ENCODE measurements around the gene GRK5. TPM values are rescaled to one million over a fixed set of nuclear protein-coding genes. Genes with fewer than 3 reads are reported as not detected.
A peak's percentile ranks its signal among the peaks of the same experiment; 100 is the strongest.

The GRK5 gene
- total RNA-seq, 2 donors from 2014 or later, result 7.8 to 12.4 TPM

DNA sequence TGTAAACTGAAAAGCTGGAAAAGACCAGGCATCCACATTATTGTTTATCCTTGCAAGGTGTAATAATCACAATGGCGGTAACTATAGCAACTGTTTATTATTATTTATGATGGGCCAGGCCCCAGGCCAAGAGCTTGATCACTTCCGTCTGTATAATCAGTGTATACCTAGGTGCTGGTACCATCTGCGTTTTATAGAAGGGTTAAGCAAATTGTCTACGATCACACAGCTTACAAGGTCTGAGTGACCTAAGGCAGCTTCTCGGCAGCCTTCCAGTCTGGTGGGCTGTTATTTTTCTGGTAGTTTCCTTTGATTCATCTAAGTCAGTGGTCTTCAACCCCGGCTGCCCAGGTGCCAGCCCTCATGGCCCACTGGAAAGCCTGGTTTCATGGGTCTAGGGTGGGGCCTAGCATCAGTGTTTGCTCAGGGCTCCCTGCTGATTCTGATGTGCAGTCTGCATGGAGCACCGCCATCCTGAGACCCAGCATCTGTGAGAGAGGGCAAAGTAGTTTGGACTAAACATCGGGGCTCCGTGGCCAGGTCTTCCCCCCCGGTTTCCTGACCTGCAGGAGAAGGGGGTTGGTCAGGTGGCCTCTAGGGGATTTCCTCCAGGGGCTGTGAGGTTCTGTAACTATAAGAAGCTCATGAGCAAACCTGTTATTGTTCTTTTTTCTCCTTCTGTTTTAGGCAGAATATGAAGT lies 188.8 kb downstream of the GRK5 start:
- ATAC-seq (peak; percentile 82), DNase-seq (no peak)
- intact Hi-C loops (cut with DNase I, micrococcal nuclease), result no loop called here

DNA sequence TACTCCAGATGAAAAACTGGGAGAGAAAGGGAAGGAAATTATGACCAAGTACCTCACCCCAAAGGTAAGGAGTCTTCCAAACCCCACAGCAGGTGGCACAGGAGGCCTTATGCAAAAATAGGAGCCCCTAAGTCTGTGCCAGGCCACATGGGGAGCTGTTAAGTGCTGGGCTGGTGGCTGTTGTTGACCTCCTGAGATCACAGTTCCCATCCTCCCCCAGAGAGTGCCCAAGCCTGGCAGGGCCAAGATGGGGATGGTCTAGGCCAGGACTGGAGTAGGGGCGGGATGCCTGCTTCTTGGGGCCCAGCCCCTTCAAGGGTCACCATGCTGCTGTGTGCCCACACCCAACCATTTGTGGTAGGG lies 189.3 kb downstream of the GRK5 start:
- intact Hi-C loops (cut with DNase I, micrococcal nuclease), result no loop called here
- DNase-seq, result no peak

GRCh38 chr10:119397416-119397815 lies 190.0 kb downstream of the GRK5 start:
- intact Hi-C loops (cut with DNase I, micrococcal nuclease), result no loop called here
- no peak for DNase-seq
- ATAC-seq, result no peak

More for the DNA sequence above, 189.3 kb downstream of the GRK5 start:
- no peak for ATAC-seq

GRCh38 chr10:119398996-119399395 lies 191.6 kb downstream of the GRK5 start:
- ATAC-seq (no peak), DNase-seq (no peak)
- intact Hi-C loops (cut with DNase I, micrococcal nuclease), result no loop called here

DNA sequence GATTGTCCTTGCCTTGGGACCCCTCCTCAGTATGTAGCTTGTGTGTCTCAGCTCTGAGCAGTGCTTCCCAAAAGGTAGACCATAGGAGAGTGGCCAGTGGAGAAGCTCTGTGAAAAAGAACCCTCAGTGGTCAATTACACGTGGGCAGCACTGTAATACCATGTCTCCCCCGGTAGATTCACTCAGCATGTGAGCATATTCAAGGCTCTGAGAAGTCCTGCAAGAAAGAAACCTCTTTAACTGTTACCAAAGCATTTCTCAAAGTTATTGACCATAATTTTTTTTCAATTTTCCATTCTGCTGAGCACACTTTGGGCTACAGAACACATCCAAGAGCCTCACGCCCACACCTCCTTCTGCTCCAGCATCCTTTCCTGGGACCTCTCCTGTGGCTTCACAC lies 192.1 kb downstream of the GRK5 start:
- ATAC-seq, result no peak
- intact Hi-C loops (cut with DNase I, micrococcal nuclease), result no loop called here
- DNase-seq, result no peak

DNA sequence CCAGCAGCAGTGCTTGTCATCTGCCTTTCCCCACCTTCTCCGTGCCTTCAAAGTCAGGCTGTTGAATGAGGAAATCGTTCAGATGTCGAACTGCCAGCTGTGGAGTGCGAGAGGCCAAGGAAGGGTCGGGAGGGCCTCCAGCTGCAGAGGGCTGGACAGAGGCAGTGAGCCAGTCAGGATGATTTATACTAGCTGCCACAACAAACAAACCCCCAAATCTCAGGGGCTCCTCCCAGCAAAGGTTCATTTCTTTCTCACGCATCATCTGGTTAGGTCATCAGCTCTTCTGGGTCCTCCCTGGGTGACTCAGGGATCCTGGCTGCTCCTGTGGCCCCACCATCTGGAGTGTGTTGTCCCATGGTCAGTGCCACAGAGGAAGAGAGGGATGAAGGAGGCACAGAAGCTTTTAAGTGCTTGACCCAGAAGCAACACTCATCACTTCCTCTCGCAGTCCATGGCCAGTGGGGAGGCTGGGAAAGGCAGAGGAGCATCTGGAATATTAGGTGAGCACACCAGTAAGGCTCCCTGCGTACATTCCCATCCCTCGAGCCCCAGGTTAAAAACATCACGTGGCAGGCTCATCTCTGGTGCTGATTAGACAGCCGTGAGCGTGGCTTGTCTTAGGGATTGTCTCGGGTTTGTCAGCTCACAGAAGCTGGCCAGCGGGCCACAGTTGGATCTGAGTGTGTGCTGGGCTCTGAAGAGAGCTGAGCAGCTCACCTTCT lies 194.5 kb downstream of the GRK5 start:
- intact Hi-C loops (cut with DNase I, micrococcal nuclease), result no loop called here
- DNase-seq (peak; percentile 26 to 54), ATAC-seq (peak; percentile 32)

- intact Hi-C loops (cut with DNase I, micrococcal nuclease), result no loop called here
- DNase-seq, result no peak
These were observed 196.6 kb downstream of the GRK5 start for GRCh38 chr10:119403921-119404320.

DNA sequence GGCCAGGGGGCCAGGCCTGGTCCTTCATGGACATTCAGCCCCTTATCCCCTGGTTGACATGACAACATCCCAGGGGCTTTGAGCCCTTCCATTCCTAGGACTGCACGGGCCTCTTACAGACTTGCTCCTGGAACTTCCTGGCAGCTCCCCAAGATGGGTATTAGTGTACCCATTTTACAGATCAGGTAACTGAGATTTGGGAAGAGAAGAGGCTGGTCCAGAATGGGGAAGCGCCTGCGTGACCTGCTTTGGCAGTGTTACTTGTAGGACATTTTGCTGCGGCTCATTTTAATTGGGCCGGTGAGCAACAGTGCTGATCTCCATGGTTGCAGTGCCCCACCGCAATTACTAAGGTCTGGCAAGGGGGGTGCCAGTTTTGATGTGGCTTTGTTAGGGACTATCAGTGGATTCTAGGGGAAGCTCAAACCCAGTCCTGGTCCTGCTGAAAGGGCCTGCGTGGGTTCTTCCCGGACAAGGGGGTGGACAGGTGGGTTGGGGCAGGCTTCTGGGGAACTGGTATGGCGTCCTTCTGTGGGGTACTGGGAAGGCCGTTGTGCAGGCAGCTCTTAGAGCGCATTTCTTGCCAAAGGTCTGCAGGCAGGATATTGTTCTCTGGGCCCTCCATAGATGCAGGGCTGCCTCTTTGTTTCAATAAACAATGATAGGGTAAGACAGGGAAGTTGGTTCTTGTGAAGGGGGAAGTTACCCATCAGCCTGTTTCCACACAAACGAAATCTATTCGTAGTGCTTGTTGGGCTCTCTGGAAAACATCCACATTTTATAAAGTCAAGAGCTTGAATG lies 197.5 kb downstream of the GRK5 start:
- intact Hi-C loops (cut with DNase I, micrococcal nuclease), result no loop called here
- no peak for DNase-seq
- no peak for ATAC-seq

More at GRCh38 chr10:119403921-119404320, 196.6 kb downstream of the GRK5 start:
- ATAC-seq, result no peak

DNA sequence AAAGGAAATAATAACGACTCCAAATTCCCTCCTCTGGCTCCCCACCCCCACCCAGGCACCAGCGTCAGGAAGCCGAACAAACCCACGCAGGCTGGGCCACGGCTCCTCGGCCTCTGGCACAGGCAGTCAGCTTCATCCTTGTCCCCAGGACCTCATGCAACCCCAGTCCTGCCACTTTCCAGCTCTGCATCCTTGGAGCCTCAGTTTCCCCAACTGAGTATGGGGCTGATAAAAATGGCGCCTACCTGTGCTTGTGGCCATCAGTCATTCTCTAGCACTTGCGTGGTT lies 198.1 kb downstream of the GRK5 start:
- ATAC-seq (no peak), DNase-seq (no peak)
- intact Hi-C loops (cut with DNase I, micrococcal nuclease), result no loop called here

DNA sequence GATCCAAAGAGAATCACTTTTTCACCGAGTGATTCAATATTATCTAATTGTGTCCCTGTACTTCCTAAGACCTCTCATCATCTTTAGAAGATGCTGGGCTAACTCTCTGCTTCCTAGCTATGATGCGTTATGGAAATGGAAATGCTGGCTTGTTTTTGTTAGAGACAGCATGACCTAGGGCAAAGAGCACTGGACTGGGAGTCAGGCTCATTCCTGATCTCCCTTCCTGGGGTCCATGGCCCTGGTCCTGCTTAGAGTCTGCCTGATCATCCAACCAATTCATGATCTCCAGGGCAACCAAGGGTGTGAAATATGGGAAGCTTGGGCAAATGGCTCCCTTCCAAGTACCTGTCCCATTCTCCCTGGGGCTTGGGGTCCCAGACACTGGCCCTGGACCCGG lies 198.8 kb downstream of the GRK5 start:
- no peak for ATAC-seq
- intact Hi-C loops (cut with DNase I, micrococcal nuclease), result no loop called here

DNA sequence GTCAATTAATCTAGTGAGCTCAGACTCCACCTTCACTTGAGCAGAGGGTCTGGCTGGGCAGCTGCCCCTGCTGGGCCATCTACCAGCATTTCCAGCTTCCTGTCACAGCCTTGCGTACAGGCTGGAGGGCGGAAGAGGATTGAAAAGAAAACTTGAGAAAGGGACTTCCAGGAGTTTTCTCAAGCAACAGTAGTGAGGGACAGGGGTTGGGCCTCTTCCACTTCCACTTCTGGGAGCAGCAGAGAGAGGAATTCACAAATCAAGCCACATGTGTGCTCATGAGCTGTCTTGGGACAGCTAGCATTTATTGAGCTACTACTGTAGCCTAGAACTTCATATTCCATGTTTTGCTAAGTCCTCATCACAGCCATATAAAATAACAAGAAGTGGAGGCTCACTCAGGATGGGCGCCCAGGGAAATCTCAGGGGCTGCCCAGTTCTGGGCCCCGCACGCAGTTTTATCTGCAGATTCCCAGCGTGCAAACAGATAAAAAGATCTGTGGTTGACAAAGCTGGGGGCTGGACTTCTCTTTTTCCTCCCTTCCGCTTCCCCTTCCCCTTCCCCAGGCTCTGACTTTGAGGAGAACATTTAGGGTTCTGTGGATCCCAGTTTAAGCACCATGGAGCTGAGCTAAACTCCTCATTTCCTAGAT lies 199.4 kb downstream of the GRK5 start:
- DNase-seq (no peak), ATAC-seq (no peak)
- intact Hi-C loops (cut with DNase I, micrococcal nuclease), result no loop called here

More for the DNA sequence above, 198.8 kb downstream of the GRK5 start:
- DNase-seq, result no peak

- no peak for DNase-seq
- intact Hi-C loops (cut with DNase I, micrococcal nuclease), result no loop called here
- no peak for ATAC-seq
These were observed 199.9 kb downstream of the GRK5 start for GRCh38 chr10:119407254-119407777.

DNA sequence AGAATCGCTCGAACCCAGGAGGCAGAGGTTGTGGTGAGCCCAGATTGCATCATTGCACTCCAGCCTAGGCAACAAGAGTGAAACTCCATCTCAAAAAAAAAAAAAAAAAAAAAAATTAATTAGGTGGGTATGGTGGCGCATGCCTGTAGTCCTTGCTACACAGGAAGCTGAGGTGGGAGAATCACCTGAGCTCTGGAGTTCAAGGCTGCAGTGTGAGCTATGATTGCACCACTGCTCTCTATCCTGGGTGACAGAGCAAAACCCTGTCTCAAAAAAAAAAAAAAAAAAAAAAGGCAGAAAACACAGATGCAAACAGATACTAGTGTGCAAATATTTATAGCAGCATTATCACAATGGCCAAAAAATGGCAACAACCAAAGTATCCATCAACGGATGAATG lies 200.7 kb downstream of the GRK5 start:
- no peak for ATAC-seq
- intact Hi-C loops (cut with DNase I, micrococcal nuclease), result no loop called here
- no peak for DNase-seq

GRCh38 chr10:119408969-119409371 lies 201.6 kb downstream of the GRK5 start:
- DNase-seq (no peak), ATAC-seq (no peak)
- intact Hi-C loops (cut with DNase I, micrococcal nuclease), result no loop called here

DNA sequence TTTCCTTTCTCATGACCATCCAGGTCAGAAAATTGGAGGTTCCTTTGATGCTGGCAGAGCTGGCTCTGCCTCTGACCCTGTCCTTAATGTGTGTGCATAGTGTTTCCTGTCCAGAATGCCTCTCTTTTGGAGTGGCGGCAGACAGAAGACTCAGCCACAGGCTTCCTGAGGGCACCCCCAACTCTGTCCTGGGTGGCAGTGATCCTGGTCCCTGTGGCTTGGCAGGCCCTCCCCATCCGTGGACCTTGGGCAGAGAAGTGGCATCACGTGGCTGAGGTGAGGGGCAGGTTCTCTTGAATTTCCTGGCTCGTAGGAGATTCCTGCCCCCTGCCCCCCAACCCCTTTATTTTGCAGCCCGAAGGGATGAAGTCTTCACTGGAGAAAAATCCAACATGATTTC lies 202.0 kb downstream of the GRK5 start:
- ATAC-seq, result no peak
- intact Hi-C loops (cut with DNase I, micrococcal nuclease), result no loop called here
- DNase-seq, result no peak

GRCh38 chr10:119409906-119410305 lies 202.5 kb downstream of the GRK5 start:
- peak; percentile 37 to 60 for DNase-seq
- ATAC-seq, result peak; percentile 14
- intact Hi-C loops (cut with DNase I, micrococcal nuclease), result loop anchor here in 1 of 2 donors (10.0 kb wide), 1 partner anchor 205 kb away; the partner anchor contains the start of gene GRK5

DNA sequence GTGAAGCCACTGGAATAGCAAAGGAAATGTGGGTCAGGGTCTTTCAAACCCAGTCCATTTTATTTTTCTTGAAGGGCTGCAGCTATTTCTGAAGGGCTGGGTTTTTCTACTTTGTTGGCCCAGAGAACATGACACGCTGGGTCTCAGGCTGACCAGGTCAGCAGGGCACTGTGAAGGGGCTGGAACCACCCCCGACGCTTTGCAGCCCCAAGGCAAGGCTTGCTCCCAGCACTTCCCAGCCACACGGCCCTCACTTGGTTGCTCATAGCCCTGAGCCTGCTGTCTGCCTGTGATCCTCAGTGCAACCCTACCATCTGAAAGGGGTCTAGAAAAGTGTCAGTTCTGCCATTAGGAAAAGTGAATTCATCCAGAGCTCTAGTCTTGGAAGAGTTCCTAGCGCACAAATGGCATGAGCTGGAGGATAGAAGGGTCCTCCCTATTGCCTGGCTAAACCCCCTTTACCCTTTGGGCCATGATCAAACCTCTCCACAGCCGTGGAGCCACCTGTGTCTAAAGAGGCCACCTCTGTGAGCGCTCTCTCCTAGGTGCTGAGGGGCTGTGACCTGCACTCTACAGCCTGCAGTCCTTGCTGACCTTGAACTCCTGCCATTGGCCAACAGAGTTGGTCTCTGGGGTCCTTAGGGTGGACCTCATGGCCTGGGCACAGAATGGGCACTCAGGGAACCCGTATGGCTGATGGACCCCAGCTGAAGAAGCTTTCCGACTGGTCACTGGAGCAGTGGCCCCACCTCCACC lies 203.2 kb downstream of the GRK5 start:
- ATAC-seq (no peak), DNase-seq (no peak)
- intact Hi-C loops (cut with DNase I, micrococcal nuclease), result loop anchor here in 1 of 2 donors (10.0 kb wide), 1 partner anchor 206 kb away; the partner anchor contains the start of gene GRK5
